HG02943 (cell line): ENCODE results near the gene KHDRBS1.
"Not testable (repeated sequence)": the region's sequence is repeated elsewhere in the genome, so short reads cannot be mapped to it uniquely, and the experiment has no call there.

Experiments used
- ATAC-seq: cut with Tn5 transposase; IDR thresholded peaks from one replicate; pipeline ENCODE4 v1.9.1; 2021; ENCODE audit warnings: mild to moderate bottlenecking, low read depth, moderate library complexity; ENCODE audit not compliant: unreplicated experiment

KHDRBS1 gene

DNA sequence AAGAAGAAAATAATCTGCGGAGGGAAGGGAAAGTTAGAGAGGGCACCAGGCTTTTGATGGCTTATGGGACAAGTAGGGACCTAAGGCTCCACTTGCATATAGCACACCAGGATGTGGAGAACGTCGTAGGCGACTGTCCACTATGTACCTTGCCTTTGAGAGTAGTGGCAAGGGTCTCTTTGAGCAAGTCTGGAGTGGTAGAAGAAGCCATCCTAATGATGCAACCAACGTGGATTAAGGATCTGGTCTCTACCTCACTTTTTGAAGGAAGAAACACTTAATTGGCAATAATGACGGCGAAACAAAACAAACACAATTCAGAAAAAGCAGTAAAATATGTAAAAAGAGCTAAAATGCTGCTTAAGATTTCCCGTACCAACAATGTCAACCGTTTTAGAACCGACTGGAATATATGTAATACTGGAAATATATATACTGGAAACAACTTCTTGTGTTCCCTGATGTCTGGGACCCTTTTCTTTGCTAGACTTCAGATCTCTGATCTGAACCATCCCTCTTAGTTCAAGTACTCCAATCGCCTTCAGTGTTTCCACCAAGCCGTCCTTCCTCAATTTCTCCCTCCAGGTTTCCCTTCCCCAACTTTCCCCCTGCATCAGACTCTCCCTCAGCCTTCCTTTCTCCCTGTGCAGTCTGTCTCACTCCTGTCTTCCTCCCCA lies 821 bp upstream of the KHDRBS1 start:
- ATAC-seq = no peak

DNA sequence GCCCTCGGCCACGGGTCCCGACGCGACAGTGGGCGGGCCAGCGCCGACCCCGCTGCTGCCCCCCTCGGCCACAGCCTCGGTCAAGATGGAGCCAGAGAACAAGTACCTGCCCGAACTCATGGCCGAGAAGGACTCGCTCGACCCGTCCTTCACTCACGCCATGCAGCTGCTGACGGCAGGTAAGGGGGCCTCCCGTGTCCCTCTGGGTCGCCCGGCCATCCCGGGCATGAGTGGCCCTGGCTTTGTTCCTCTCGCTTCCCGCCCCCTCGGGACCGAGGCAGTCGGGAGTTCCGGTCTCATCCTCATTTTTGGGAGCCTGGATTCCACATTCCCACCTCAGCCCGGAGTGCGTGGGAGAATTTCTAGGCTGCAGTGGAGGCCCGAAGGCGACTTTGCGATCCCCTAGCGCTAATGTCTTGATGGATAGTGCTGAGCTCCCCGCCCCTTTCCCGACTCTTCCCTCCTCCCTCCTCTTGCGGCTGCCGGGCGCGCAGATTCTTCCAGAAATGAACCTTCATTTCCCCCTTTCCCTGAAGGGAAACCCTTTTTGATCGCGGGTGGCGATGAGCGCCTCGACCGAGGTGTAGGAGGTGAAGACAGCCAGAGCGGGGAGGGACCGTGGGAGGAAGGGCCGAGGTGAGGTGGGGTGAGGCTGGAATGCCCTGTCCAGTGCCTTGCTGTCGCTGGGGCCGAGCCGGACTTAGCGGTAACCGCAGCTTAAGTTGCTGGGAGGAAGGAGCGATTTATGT lies 705 bp downstream of the KHDRBS1 start:
- ATAC-seq = peak; percentile 24

DNA sequence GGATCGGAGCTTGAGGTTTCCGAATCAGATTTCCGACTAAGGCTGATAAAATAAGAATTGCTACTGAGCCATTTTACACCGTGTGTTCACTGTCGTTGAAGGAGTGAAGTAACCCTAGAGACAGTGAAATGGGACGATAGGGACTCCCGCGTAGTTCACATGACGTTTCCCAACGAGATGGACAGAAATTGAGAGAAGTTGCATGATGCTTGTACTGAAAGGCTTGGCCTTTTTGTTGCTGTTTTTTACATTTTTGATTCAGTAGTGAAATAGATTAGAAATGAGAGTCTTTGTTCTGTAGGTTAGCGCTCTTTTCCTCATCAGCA lies 1.2 kb downstream of the KHDRBS1 start:
- ATAC-seq = no peak

DNA sequence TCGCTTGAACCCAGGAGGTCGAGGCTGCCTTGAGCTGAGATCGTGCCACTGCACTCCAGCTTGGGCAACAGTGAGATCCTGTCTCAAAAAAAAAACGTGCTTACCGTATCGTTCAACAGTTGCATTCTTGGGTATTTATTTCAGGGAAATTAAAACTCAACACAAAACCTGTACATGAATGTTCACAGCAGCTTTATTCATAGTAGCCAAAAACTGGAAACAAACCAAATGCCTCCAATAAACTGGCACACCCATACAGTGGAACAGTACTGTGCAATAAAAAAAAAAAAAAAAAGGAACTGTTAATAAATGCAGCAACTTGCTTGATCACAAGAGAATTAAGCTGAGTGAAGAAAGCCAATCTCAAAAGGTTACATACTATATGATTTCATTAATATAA lies 6.7 kb downstream of the KHDRBS1 start:
- no peak for ATAC-seq

DNA sequence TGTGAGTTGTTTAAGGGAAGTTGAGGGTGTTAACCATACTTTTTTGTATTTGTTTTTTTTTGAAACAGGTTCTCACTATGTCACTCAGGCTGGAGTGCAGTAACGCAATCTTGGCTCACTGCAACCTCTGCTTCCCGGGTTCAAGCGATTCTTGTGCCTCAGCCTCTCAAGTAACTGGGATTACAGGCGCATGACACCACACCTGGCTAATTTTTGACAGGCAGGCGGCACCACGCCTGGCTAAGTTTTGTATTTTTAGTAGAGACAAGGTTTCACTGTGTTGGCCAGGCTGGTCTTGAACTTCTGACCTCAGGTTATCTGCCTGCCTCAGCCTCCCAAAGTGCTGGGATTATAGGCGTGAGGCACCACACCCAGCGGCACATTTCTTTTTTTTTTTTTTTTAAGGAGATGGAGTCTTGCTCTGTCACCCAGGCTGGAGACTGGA lies 7.9 kb downstream of the KHDRBS1 start:
- ATAC-seq = not testable (repeated sequence)

DNA sequence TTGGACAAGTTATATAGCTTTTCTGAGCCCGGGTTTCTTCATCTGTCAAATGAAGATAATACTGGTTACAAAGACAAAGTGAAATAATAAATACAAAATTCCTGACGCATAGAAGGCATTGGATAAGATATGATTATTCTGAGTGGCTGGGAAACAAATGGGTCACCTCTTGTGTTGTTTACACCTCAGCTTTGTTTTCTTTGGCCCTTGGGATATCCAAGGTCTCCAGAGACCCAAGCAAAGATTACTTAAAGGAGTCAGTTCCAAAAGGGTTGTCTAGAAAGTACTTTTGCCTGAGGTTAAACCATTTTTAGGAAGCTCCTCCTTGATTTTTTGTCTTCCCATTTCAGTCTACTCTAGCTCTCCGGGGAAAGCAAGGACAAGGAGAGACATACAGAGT lies 9.7 kb downstream of the KHDRBS1 start:
- no peak for ATAC-seq

DNA sequence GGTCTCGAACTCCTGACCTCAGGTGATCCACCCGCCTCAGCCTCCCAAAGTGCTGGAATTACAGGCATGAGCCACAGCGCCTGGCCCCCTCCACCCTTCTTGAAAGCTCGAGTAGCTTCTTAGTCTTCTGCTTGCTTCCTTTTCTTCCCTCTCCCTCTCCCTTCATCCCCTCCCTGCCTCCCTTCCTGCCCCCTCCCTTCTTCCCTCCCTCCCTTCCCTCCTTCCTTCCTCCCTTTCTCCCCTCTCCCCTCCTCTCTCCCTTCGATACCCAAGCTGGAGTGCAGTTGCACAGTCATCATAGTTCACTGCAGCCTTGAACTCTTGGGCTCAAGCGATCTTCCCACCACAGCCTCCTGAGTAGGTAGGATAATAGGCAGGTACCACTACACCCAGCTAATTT lies 11.8 kb downstream of the KHDRBS1 start:
- ATAC-seq = no peak

DNA sequence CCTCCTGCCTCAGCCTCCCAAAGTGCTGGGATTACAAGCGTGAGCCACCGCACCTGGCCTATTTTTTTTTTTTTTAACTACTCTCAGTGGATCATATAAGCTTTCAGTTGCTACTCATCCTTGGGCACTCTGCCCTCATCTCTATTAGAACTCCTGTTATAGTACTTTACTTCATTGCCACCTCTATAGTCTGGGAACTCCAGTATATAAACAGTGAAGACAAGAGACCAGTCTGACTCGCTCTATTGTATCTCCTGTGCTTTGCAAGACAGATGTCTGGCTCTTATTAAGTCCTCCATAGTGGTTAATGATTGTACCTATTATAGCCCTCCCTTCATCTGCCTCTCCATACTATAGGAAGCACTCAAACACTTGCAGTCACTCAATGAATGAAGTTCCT lies 15.1 kb downstream of the KHDRBS1 start:
- ATAC-seq = no peak

DNA sequence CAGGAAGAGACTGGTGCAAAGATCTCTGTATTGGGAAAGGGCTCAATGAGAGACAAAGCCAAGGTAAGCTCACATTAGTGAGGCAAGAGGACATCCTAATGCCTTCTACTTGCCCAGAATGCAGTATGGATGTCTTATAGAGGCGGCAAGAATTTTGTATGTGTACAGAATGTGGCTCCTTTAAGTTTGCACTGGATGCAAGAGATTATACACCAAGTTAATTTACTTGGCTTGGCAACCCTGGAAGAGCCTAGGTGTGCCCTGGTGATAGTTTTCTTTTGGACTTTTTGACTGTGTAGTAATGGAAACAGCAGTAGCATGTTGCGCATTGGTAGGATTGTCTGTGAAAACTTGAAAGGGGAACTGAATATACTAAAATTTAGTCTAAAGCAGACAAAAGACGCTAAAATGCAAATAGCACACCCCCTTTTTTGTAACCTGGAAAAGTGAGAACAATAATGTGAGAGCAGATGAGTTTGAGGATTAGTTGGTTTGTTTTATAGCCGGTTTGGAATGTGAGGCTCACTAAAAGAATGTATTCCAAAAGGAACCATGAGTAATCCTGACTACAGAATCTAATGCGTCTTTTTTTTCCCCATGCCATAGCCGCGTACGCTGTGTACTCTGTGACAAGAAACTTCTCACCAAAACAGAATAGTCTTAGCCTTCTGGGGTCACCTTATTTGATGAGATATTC lies 18.1 kb downstream of the KHDRBS1 start:
- ATAC-seq = no peak

DNA sequence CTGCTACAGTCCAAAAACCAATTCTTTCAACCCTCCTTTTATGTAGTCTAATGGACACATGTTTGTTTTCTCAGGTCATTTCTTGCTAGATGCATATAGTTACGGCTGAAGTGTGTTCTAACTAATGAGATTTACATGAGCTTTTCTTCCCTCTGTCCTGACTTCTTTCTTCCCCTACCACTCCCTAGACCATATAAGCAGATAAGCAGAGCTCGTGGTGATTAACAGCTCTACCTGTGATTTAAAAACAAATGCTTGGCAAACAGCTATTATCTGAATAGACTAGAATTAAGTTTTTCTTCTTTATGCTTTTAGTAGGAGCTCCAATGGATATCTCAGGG lies 18.6 kb downstream of the KHDRBS1 start:
- ATAC-seq = no peak

DNA sequence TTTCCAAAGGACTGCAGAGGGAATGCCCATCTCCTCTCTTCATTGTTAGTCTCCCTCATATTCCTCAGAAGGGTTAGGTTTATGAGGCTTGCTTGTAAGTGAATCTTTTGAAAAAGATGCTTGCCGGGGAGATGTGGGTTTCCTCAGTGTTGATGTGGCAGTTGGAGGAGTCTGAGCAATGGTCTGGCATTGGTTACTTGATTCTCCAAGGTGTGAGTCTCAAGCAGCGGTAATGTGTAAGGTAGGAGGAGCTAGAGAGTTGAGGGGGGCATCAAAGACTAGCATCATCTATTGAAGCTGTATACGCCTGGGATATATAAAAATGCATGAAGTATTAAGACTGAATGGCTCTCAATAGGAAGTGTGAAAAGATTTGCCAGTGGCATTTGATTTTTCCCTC lies 21.5 kb downstream of the KHDRBS1 start:
- no peak for ATAC-seq

DNA sequence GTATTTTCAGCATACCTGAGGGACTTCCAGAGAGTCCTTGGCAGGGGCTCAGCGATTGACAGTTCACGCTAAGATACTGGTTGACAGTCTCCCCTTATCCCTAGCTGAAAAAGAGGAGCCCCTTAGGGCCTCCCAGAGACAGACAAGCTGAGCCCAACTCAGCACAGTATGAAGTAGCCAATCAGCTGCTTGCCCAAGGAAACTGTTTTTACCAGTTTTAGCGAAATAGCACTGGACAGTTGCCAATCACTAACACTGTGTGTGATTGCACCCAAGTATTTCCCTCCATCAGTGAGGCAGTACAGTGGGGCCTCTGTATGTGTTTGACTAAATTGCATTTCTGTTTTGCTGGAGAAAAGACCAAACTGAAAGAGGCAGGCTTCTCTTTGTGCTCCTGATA lies 27.0 kb downstream of the KHDRBS1 start:
- no peak for ATAC-seq

DNA sequence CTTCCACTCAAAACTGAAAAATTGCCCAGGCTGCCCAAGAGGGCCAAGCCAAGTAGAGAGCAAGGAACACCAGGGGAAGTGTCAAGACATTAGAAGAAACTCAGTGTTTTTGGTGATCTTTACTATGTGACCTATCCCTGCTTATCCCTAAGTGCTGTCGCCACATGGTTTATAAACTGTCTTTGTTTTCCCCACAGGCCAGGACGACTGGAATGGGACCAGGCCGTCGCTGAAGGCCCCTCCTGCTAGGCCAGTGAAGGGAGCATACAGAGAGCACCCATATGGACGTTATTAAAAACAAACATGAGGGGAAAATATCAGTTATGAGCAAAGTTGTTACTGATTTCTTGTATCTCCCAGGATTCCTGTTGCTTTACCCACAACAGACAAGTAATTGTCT lies 28.7 kb downstream of the KHDRBS1 start:
- ATAC-seq = no peak

DNA sequence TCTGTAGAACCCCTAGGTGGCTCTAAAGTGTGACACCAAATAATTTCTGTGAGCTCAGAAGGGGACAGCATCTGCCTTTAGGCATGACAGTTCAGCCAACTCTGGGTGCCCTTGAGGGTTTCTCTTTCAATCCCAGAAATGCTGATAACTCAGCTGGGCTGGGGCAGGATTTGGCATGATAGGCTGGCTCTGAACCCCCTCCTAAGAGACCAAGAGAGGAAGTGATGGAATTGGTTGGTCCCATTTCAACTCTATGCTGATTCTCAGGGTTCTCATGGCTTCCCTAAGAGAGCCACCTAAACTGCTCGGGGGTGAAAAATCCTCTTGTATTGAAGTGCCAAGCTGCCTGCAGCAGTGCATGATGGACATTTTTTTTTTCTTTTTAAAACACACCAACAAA lies 30.6 kb downstream of the KHDRBS1 start:
- no peak for ATAC-seq

DNA sequence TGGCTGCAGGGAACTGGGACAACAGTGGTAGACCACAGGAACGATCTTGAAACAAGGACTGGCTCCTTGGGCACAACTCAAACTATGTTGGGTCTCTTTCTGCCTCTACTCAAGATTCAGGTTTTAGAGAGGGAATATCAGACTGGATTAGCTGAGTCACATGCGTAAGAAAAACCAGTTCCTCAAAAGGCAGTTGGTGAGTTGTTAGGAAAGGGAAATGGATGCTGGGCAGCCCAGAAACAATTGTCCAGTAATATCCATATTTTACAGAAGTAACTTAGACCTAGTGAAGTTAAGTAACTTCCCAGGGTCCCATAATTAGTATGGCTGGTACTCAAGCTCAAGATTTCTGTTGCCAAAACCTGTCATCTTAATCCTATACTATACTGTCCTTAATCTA lies 32.1 kb downstream of the KHDRBS1 start:
- ATAC-seq = no peak

DNA sequence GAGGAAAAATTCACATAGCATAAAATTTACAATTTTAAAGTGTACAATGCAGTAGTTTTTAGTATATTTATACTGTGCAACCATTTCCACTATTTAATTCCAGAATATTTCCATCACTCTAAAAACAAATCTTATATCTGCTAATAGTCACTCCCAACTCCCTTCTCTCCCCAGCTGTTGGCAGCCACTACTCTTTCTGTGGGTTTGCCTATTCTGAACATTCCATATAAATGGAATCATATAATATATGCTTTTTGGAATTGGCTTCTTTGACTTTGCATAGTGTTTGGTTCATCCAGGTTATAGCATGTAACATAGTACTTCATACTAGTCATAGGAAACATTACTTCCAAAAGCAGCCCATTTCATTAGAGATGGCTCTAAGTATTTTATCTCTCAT lies 34.0 kb downstream of the KHDRBS1 start:
- ATAC-seq = no peak

DNA sequence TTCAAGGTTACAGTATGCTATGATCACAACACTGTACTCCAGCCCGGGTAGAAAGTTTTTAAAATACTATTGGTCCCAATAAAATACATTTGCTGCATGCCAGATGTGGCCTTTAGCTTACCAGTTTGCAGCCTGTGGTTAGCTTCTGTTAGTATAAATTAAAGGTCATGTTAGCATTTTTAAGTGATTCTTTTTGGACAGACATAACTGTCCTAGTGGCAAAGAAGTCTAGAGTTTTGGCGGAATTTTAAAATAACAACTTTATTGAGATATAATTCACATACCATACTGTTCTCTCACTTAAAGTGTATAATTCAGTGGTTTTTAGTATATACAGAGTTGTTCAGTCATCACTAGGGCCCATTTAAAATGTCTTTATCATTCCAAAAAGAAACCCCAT lies 34.8 kb downstream of the KHDRBS1 start:
- ATAC-seq = no peak

DNA sequence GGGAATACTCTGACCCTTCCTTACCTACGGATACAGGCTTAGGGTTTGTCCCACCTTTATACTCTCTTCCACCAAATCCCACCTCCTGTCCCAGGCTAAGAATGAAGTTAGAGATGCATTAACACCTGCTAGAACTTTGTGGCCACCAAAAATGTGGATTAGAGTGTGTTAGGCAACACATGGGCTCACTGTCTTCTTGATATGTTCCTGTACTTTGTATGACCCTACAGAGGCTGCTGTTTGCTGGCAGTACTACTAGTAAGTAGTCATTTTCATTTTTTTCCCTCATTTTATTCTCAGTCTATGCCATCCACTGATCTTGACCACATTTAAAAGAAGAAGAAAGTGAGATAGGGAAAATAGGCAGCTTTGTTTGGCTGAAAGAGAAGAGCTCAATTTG lies 38.0 kb downstream of the KHDRBS1 start:
- no peak for ATAC-seq

DNA sequence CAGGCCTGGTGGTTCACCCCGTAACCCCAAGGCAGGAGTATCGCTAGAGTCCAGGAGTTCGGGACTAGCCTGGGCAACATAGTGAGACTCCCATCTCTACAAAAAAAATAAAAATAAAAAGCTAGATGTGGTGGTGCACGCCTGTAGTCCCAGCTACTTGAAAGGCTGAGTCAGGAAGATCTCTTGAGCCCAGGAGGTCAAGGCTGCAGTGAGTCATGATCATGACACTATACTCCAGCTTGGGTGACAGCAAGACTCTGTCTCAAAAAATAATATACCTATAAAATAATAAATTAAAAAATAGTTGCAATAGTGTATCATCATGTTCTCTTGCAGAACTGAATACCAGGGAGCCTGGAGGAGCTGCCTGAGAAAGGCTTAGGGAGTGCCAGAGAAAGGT lies 39.2 kb downstream of the KHDRBS1 start:
- ATAC-seq = no peak

DNA sequence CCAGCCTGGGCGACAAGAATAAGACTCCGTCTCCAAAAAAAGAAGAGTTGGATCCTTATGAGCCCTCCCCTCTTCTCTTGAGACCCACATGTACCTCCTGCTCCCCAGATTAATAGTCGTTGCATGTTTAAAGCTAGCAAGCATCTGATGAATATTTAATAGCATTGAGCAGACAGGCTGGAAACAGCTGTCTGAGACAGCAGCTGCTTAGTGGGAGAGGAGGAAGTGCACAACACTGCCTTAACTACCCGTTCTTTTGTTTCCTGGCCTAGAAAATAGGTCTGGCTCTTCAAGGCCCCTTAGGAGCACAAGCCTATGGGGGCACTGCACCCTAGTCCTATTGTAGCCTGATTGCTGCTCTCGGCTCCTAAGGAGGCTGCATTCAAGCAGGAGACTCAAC lies 41.7 kb downstream of the KHDRBS1 start:
- ATAC-seq = no peak

DNA sequence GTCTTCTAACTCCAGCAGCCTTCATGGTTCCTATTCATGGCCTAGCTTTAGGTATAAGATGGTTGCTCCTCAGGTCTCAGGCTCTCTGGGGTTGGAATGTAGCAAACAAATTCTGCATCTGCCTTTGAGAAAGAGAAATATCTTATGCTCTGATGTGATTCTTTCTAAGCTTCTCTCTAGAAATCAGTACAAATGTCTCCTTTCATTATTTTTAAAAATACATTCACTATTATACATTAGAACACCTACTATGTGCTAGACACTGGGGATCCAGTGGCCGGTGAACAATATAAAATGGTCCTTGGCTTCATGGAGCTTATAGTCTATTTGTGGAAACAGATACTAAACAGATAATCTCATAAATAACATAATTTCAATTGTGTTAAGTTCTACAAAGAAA lies 42.9 kb downstream of the KHDRBS1 start:
- no peak for ATAC-seq

DNA sequence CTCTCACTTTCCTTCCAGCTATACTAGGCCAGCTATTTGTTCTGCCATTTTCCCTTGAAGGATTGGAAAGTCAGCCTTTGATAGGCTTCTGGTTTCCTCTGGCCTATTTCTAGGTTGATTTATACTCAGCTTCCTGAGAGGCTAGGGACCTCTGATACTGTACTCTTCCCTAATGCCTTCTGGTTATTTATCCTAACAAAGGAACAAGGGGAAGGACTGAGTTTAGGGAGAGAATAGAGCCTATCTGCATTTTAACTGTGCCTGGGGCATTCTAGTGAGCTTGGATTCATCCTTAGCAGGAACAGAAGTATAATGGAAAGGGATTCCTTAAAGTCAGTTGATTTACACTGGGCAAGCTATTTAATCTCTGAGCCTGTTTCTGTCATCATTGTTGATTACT lies 47.2 kb downstream of the KHDRBS1 start:
- ATAC-seq = no peak
